ENCODE measurements around the gene CWF19L2.

Gene CWF19L2

GRCh38 chr11:107357877-107358276, 99.7 kb downstream of the CWF19L2 start:
- TF ChIP-seq FOXP2 (optimal IDR thresholded peaks at IDR 0.05; ENCODE audit: borderline replicate concordance, extremely low read depth, extremely low read length, insufficient read depth) (no peak), SIN3A (IDR thresholded peaks at IDR 0.05; ENCODE audit: borderline replicate concordance, insufficient read depth, low read length) (no peak), POLR2AphosphoS5 (IDR thresholded peaks at IDR 0.05; ENCODE audit: low read depth, low read length) (no peak)

- no peak for TF ChIP-seq SIN3A (IDR thresholded peaks at IDR 0.05; ENCODE audit: borderline replicate concordance, insufficient read depth, low read length)
- no peak for TF ChIP-seq REST (IDR thresholded peaks at IDR 0.05; ENCODE audit: insufficient read depth in 1 of 2, low read depth in 2 of 2, low read length in 2 of 2)
- TF ChIP-seq TAF1 (IDR thresholded peaks at IDR 0.05; ENCODE audit: borderline replicate concordance, insufficient read depth, low read length): no peak
- TF ChIP-seq FOXP2 (optimal IDR thresholded peaks at IDR 0.05; ENCODE audit: borderline replicate concordance, extremely low read depth, extremely low read length, insufficient read depth): no peak
- TF ChIP-seq POLR2AphosphoS5 (IDR thresholded peaks at IDR 0.05; ENCODE audit: low read depth, low read length): no peak
These were observed 102.8 kb downstream of the CWF19L2 start for GRCh38 chr11:107354780-107355179.

GRCh38 chr11:107337917-107338316, 119.7 kb downstream of the CWF19L2 start:
- TF ChIP-seq SIN3A (IDR thresholded peaks at IDR 0.05; ENCODE audit: borderline replicate concordance, insufficient read depth, low read length) (no peak), TAF1 (IDR thresholded peaks at IDR 0.05; ENCODE audit: borderline replicate concordance, insufficient read depth, low read length) (no peak), POLR2AphosphoS5 (IDR thresholded peaks at IDR 0.05; ENCODE audit: low read depth, low read length) (no peak), REST (IDR thresholded peaks at IDR 0.05; ENCODE audit: insufficient read depth in 1 of 2, low read depth in 2 of 2, low read length in 2 of 2) (no peak), FOXP2 (optimal IDR thresholded peaks at IDR 0.05; ENCODE audit: borderline replicate concordance, extremely low read depth, extremely low read length, insufficient read depth) (no peak)

GRCh38 chr11:107331728-107332127, 125.9 kb downstream of the CWF19L2 start:
- TF ChIP-seq SIN3A (IDR thresholded peaks at IDR 0.05; ENCODE audit: borderline replicate concordance, insufficient read depth, low read length) (no peak), REST (IDR thresholded peaks at IDR 0.05; ENCODE audit: insufficient read depth in 1 of 2, low read depth in 2 of 2, low read length in 2 of 2) (no peak), TAF1 (IDR thresholded peaks at IDR 0.05; ENCODE audit: borderline replicate concordance, insufficient read depth, low read length) (no peak), FOXP2 (optimal IDR thresholded peaks at IDR 0.05; ENCODE audit: borderline replicate concordance, extremely low read depth, extremely low read length, insufficient read depth) (no peak), POLR2AphosphoS5 (IDR thresholded peaks at IDR 0.05; ENCODE audit: low read depth, low read length) (no peak)

GRCh38 chr11:107329164-107329563, 128.5 kb downstream of the CWF19L2 start:
- TF ChIP-seq SIN3A (IDR thresholded peaks at IDR 0.05; ENCODE audit: borderline replicate concordance, insufficient read depth, low read length) (no peak), TAF1 (IDR thresholded peaks at IDR 0.05; ENCODE audit: borderline replicate concordance, insufficient read depth, low read length) (no peak), POLR2AphosphoS5 (IDR thresholded peaks at IDR 0.05; ENCODE audit: low read depth, low read length) (no peak), FOXP2 (optimal IDR thresholded peaks at IDR 0.05; ENCODE audit: borderline replicate concordance, extremely low read depth, extremely low read length, insufficient read depth) (no peak), REST (IDR thresholded peaks at IDR 0.05; ENCODE audit: insufficient read depth in 1 of 2, low read depth in 2 of 2, low read length in 2 of 2) (no peak)

Data from PFSK-1 (cell line).